Fibroblast of skin of abdomen (primary cell): ENCODE results near the gene AP2S1.
A peak's percentile ranks its signal among the peaks of the same experiment; 100 is the strongest.
"Not testable (repeated sequence)": the region's sequence is repeated elsewhere in the genome, so short reads cannot be mapped to it uniquely, and the experiment has no call there.

Experiments
- DNase-seq: peaks from one replicate; pipeline ENCODE4 v3.0.0-alpha.2; 2013

AP2S1 gene

GRCh38 chr19:46867170-46867569, 16.5 kb upstream of the AP2S1 start:
- no peak for DNase-seq

- DNase-seq, result no peak
Measured at GRCh38 chr19:46866407-46867136, 15.9 kb upstream of the AP2S1 start.

- peak; percentile 58 for DNase-seq
Measured at GRCh38 chr19:46863818-46864629, 13.4 kb upstream of the AP2S1 start.

DNA sequence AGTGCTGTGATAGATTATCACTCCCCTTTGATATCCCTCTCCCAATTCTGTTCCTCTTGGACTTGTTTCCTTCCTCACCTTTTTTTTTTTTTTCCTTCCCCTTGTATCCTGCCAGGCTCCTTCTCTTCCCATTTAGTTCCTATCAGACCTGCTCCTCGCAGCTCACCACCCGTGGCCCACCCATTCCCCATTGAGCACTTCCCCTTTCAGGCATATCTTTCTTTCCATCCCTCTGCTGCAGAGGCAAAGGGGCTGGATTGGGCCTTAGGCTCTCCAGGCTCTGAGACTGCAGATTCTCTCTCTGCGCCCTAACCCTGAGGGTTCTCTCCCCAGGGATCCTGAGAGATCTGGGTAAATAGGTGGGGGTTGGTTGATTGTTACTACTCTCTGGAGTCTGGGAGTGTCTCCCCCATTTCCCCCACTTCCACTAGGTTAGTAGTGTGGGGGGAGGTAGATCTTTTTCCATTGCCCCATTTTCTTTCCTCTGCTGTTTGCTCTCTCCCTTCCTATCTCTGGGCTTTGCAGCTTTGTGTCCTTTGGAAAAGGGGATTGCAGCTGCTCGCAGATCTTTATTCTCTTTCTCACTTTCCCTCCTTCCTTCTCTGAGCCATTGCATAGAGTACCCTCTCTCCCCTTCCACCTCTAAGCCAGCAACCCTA, 12.5 kb upstream of the AP2S1 start:
- DNase-seq, result no peak

GRCh38 chr19:46862503-46862834, 11.8 kb upstream of the AP2S1 start:
- DNase-seq, result no peak

- no peak for DNase-seq
Measured at GRCh38 chr19:46861691-46862502, 11.3 kb upstream of the AP2S1 start.

GRCh38 chr19:46860846-46861690, 10.4 kb upstream of the AP2S1 start, which contains the start of gene ARHGAP35:
TSS of gene ARHGAP35 (plus strand) at chr19:46860997. CDS start at chr19:46918676, 57,679 bp downstream.
- DNase-seq, result no peak

DNA sequence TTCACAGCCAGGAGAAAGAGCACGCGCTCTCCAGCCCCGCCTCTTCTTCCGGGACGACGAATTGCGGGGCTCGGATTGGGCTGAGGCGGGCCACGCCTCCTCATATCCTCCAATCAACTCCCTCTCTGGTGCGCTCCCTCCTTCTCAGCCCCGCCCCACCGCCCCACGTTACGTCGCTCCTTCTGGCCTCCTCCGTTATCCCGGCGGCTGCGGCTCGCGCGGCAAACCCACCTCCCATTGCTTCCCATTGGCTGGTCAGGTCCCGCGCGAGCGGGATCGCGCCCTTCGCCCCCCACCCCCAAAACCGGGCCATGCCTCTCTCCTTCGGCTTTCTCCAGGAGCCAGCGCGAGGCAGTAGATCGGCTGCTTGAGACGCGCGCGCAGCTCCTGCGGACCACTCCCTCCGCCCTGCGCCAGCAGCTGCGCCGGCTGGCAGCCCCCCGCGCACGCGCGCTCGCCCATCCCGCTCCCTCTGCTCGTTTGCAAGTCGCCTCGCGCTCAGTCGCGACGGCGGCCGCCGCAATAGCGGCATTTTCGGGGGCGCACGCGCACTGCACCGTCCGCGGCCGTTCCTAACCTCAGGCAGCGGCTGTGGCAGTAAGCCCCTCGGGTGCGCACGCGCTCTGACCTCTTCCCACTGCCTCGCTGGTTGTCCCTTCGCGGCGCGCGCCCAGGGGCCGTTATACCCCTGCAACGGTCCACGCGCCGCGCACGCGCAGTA, 9.6 kb upstream of the AP2S1 start:
- DNase-seq, result peak; percentile 99

DNA sequence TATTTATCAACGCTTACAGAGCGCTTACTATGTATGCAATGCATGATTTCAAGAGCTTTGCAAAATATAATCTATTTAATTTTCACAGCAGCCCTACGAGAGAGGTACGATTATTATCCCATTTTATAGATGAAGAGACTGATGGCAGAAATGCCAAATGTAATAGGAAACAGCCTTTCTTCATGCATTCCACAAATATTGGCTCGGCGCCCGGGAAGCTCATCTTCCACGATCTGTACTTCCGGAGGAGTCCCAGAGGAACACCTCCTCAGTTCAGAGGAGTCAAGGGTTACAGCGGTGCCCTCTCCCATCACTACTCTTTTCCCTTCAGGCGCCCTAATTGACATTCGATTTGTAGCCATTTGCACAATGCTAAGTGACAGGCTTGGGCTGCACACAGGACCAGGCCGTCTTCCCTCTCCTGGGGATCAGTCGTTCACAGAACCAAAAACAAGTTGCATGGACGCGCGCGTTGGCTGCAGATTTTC, 9.0 kb upstream of the AP2S1 start:
- peak; percentile 85 for DNase-seq

GRCh38 chr19:46856062-46857022, 5.7 kb upstream of the AP2S1 start:
- DNase-seq, result peak; percentile 95

- not testable (repeated sequence) for DNase-seq
Measured at GRCh38 chr19:46854698-46855097, 4.1 kb upstream of the AP2S1 start.

DNA sequence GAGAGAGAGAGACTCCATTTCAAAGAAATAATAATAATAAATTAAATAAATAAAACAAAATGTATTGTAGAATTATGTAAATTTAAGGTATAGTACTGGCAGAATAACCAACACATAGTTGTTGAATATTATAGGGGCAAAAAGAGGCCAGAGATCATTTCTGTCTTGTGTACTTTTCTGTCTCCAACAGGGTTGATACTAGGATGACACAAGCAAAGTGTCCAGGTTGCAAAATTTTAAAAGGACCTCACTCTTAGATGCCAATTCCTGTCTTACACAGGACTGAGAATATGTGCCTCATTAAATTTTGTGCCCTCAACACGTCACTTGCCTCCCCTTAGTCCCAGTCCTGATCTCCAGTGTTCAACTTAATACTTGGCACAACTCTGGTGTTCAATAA, 2.2 kb upstream of the AP2S1 start:
- DNase-seq, result no peak

GRCh38 chr19:46849610-46850009, 1.0 kb downstream of the AP2S1 start:
- no peak for DNase-seq

- DNase-seq, result no peak
Measured at GRCh38 chr19:46848389-46848788, 2.3 kb downstream of the AP2S1 start.

DNA sequence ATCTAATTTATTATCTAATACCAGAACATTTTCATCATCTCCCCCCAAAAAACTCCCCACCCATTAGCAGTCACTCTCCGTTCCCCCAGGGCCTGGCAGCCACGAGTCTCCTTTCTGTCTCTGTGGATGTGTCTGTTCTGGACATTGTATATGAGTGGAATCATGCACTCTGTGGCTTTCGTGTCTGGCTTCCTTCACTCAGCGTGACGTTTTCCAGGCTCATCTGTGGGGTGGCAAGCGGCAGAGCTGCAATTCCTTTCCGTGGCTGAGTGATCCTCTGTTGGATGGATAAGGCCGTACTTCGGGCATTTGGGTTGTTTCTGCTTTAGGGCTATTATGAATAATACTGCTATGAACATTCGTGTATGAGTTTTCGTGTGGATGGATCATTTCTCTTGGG, 3.1 kb downstream of the AP2S1 start:
- no peak for DNase-seq

GRCh38 chr19:46845959-46846459, 4.6 kb downstream of the AP2S1 start:
- no peak for DNase-seq

DNA sequence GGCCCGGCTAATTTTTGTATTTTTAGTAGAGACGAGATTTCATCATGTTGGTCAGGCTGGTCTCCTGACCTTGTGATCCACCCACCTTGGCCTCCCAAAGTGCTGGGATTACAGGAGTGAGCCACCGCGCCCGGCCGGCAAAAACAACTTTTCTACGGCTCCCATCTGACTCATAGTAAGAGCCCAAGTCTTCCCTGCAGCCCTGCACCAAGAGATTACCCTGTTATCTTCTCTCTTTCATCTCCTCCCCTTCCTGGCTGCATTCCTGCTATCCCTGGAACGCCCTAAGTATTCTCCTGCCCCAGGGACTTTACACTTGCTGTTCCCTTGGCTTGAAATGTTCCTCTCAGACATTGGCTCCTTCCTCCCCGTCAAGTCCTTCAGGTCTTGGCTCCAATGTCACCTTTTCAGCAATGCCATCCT, 6.6 kb downstream of the AP2S1 start:
- DNase-seq, result no peak

- no peak for DNase-seq
Measured at GRCh38 chr19:46842791-46843190, 7.9 kb downstream of the AP2S1 start.

DNA sequence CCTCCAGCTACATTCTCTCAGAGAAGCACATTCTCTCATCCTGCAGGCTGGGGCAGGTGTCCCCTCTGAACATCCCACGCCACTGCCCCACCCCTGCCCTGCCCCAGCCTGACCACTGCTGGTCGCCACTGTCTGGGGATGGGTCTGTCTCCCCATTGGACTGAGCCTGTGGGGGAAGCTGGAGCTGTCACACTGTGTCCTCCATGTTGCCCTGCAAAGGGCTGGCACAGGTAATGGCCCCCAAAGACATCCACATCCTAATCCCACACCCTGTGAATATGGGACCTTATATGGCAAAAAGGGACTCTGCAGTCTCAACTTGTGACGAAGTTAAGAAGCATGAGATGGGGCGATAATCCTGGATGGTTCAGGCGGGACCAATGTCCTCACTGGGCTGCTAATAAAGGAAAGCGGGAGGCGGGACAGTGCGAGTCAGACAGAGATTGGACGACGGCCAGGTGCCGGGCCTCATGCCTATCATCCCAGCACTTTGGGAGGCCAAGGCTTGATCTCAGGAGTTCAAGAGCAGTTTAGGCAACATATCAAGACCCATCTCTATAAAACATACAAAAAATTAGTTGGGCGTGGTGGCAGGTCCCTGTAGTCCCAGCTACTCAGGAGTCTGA, 9.1 kb downstream of the AP2S1 start:
- peak; percentile 82 for DNase-seq
